Right lobe of liver (tissue), 4 donors: ENCODE measurements around the gene LRRC42.

Source experiments
- POLR2A ChIP-seq: fragments of 450-650 bp; IDR thresholded peaks from one replicate; pipeline ENCODE4 v1.6.1; 2017; ENCODE audit warnings: antibody characterized with exemption, mild to moderate bottlenecking
- TF ChIP-seq, protein P1 (sequence below), 4 donors: fragments of 200-600 bp in 3 of 4; fragments of 450-650 bp in 1 of 4; IDR thresholded peaks; one replicate each; pipeline versions ENCODE4 v1.5.1 to v1.8.0; 2016 to 2022; ENCODE audit warnings: antibody characterized with exemption in 4 of 4, mild to moderate bottlenecking in 2 of 4
- donor health status: DM: no; HTN: no; CAD: no.
- donor health status: DM: no; HTN: no; CAD: no.
- donor health status: DM: no; HTN: yes; CAD: no.

- TF ChIP-seq, protein P1, sequence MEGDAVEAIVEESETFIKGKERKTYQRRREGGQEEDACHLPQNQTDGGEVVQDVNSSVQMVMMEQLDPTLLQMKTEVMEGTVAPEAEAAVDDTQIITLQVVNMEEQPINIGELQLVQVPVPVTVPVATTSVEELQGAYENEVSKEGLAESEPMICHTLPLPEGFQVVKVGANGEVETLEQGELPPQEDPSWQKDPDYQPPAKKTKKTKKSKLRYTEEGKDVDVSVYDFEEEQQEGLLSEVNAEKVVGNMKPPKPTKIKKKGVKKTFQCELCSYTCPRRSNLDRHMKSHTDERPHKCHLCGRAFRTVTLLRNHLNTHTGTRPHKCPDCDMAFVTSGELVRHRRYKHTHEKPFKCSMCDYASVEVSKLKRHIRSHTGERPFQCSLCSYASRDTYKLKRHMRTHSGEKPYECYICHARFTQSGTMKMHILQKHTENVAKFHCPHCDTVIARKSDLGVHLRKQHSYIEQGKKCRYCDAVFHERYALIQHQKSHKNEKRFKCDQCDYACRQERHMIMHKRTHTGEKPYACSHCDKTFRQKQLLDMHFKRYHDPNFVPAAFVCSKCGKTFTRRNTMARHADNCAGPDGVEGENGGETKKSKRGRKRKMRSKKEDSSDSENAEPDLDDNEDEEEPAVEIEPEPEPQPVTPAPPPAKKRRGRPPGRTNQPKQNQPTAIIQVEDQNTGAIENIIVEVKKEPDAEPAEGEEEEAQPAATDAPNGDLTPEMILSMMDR (IDR thresholded peaks at IDR 0.05), result no peak
- no peak for TF ChIP-seq POLR2A
Measured at GRCh38 chr1:53975861-53976260, 29.7 kb downstream of the LRRC42 start.
